HepG2 (cell line): Measurements from ENCODE around the gene MDM4. TPM values are rescaled to one million over a fixed set of nuclear protein-coding genes. Genes with fewer than 3 reads are reported as not detected.

ENCODE experiments used
- ATAC-seq: fragments of 200-7000 bp; cut with Tn5 transposase; 3 replicates; pipeline ENCODE4 v1.9.1; 2020; ENCODE audit warnings: mild to moderate bottlenecking, moderate library complexity
- BruUV-seq: library from RNA; stranded (reverse); fragments of 400-500 nt; replicated peaks from 2 replicates; lab custom pipeline; 2021; lab: Mats Ljungman, UMichigan
- CTCF ChIA-PET: fragments of 300-600 bp; formaldehyde crosslinking; extraction: SDS; loops from one replicate; lab custom pipeline; 2021; ENCODE audit warnings: low total read pairs, inconsistent platforms, low intra/inter-chr PET ratio; lab: Yijun Ruan, JAX
- POLR2A ChIA-PET: fragments of 350-600 bp; sonication (Branson Sonifier 250); formaldehyde crosslinking; loops from one replicate; lab custom pipeline; 2020; ENCODE audit warnings: antibody characterized with exemption, inconsistent platforms; lab: Yijun Ruan, JAX
- DNase-seq: peaks from one replicate; pipeline ENCODE4 v3.0.0-alpha.2; 2015; ENCODE audit warnings: low spot score
- FAIRE-seq: peaks from 3 replicates; lab custom pipeline; 2011; peaks lifted over from hg19 to GRCh38; lab: Jason Lieb, UNC
- H2AFZ ChIP-seq: one replicate; pipeline ENCODE4 v1.6.1; 2011; ENCODE audit warnings: low read length, inconsistent platforms
- H3K27ac ChIP-seq: fragments of 300-600 bp; 3 replicates; pipeline ENCODE4 v1.8.0; 2011; ENCODE audit warnings: mixed run types, mild to moderate bottlenecking, mixed read lengths, low read length, inconsistent platforms; ENCODE audit not compliant: insufficient read depth; ENCODE audit errors: extremely low read length
- H3K27me3 ChIP-seq, 2 experiments: fragments of 200-600 bp in 1 of 2; 2 replicates in 1 of 2; 3 replicates in 1 of 2; pipeline versions ENCODE4 v1.6.0 to v1.8.0; 2011; ENCODE audit warnings: low read length in 2 of 2, mild to moderate bottlenecking in 2 of 2, moderate library complexity in 2 of 2, inconsistent platforms in 1 of 2; ENCODE audit not compliant: insufficient read depth in 2 of 2, control insufficient read depth in 1 of 2
- H3K36me3 ChIP-seq, 2 experiments: fragments of 200-600 bp in 1 of 2; replicated peaks in 1 of 2; 2 replicates in 1 of 2; 3 replicates in 1 of 2; pipeline versions ENCODE4 v1.5.1 to v1.8.0; 2011; ENCODE audit warnings: low read length in 2 of 2, inconsistent platforms in 1 of 2; ENCODE audit not compliant: insufficient read depth in 2 of 2, control insufficient read depth in 1 of 2
- H3K4me1 ChIP-seq: 2 replicates; pipeline ENCODE4 v1.5.1; 2012; ENCODE audit warnings: low read length, inconsistent platforms; ENCODE audit not compliant: insufficient read depth
- H3K4me2 ChIP-seq: 2 replicates; pipeline ENCODE4 v1.6.0; 2011; ENCODE audit warnings: low read depth, low read length, inconsistent platforms
- H3K4me3 ChIP-seq, 3 experiments: fragments of 200-600 bp in 1 of 3; sonication (generic), shearing (Covaris generic) in 1 of 3; replicated peaks in 1 of 3; 2 replicates each; pipeline ENCODE4 v1.5.1; 2011 to 2016; ENCODE audit warnings: low read length in 3 of 3, inconsistent platforms in 2 of 3, low read depth in 2 of 3, mild to moderate bottlenecking in 2 of 3, control low read depth in 1 of 3, mixed read lengths in 1 of 3; ENCODE audit not compliant: insufficient read depth in 1 of 3
- H3K79me2 ChIP-seq: one replicate; pipeline ENCODE4 v1.6.1; 2011; ENCODE audit warnings: low read length, inconsistent platforms; ENCODE audit not compliant: insufficient read depth
- H3K9ac ChIP-seq: 2 replicates; pipeline ENCODE4 v1.6.0; 2011; ENCODE audit warnings: mild to moderate bottlenecking, low read depth, low read length, inconsistent platforms; ENCODE audit not compliant: insufficient read depth
- H3K9me3 ChIP-seq: 2 replicates; pipeline ENCODE4 v1.5.1; 2012; ENCODE audit warnings: mild to moderate bottlenecking, low read length
- H4K20me1 ChIP-seq: 2 replicates; pipeline ENCODE4 v1.6.0; 2011; ENCODE audit warnings: inconsistent platforms, mild to moderate bottlenecking, low read length, moderate library complexity; ENCODE audit not compliant: insufficient read depth
- KDM5B ChIP-seq: sonication (generic); formaldehyde crosslinking; IDR thresholded peaks from 2 replicates; pipeline ENCODE4 v1.4.0; 2020; ENCODE audit warnings: missing genetic modification reagents, mild to moderate bottlenecking, borderline replicate concordance
- MTF2 ChIP-seq: sonication (generic); formaldehyde crosslinking; IDR thresholded peaks from 2 replicates; pipeline ENCODE4 v1.5.0; 2020; ENCODE audit warnings: missing genetic modification reagents, borderline replicate concordance
- RXRA ChIP-seq: sonication (generic); formaldehyde crosslinking; IDR thresholded peaks from 2 replicates; pipeline ENCODE4 v1.5.1; 2020; ENCODE audit warnings: missing genetic modification reagents
- SPEN ChIP-seq: sonication (generic); formaldehyde crosslinking; IDR thresholded peaks from 2 replicates; pipeline ENCODE4 v1.5.1; 2020; ENCODE audit warnings: low read depth, mild to moderate bottlenecking, missing genetic modification reagents
- ZNF124 ChIP-seq: sonication (generic); formaldehyde crosslinking; IDR thresholded peaks from 2 replicates; pipeline ENCODE4 v1.4.0; 2020; ENCODE audit warnings: missing genetic modification reagents
- ZNF180 ChIP-seq: sonication (generic); formaldehyde crosslinking; IDR thresholded peaks from 2 replicates; pipeline ENCODE4 v1.4.0; 2020; ENCODE audit warnings: low read depth, missing genetic modification reagents, borderline replicate concordance
- ZNF30 ChIP-seq: sonication (generic); formaldehyde crosslinking; IDR thresholded peaks from 2 replicates; pipeline ENCODE4 v1.5.0; 2020; ENCODE audit warnings: mild to moderate bottlenecking, missing genetic modification reagents
- ZNF367 ChIP-seq: sonication (generic); formaldehyde crosslinking; IDR thresholded peaks from 2 replicates; pipeline ENCODE4 v1.4.0; 2020; ENCODE audit warnings: missing genetic modification reagents, borderline replicate concordance
- ZNF577 ChIP-seq: sonication (generic); formaldehyde crosslinking; IDR thresholded peaks from 2 replicates; pipeline ENCODE4 v1.4.0; 2020; ENCODE audit warnings: mild to moderate bottlenecking, low read depth, missing genetic modification reagents, borderline replicate concordance
- ZNF597 ChIP-seq: sonication (generic); formaldehyde crosslinking; IDR thresholded peaks from 2 replicates; pipeline ENCODE4 v1.5.0; 2020; ENCODE audit warnings: missing genetic modification reagents
- ZNF776 ChIP-seq: sonication (generic); formaldehyde crosslinking; IDR thresholded peaks from 2 replicates; pipeline ENCODE4 v1.4.0; 2020; ENCODE audit warnings: mild to moderate bottlenecking, missing genetic modification reagents
- WGBS: methylation state at CpG from one replicate; pipeline ENCODE4 v1.1.6; 2017; ENCODE audit warnings: low lambda C conversion rate; 5-methylcytosine and 5-hydroxymethylcytosine counted together
- in situ Hi-C: cut with HindIII; loops from 2 replicates; pipeline ENCODE4 v1.10.0; 2017; ENCODE audit warnings: low pct_unique_long_range_greater_than_20kb; ENCODE audit not compliant: extremely low pct_ligation_motif_present
- intact Hi-C: fragments of 100-400 bp; cut with micrococcal nuclease; formaldehyde crosslinking; loops from one replicate; pipeline ENCODE4 v1.10.0; 2022; ENCODE audit not compliant: unreplicated experiment
- polyA plus RNA-seq, 8 experiments: library from polyadenylated mRNA; depleted of rRNA in 3 of 8; stranded (reverse) in 7 of 8; unstranded in 1 of 8; fragments of >200 nt; fragmentation: Illumina TruSeq in 4 of 8; extraction: Trizol in 4 of 8; gene quantifications; 2 replicates each; pipeline versions ENCODE4 v1.2.1 to v1.2.3, GENCODE V29; 2011 to 2016; ENCODE audit warnings: low read depth in 4 of 8, missing spikeins in 1 of 8, mixed read lengths in 1 of 8; ENCODE audit not compliant: insufficient read depth in 1 of 8
- total RNA-seq, 5 experiments: library from RNA; depleted of rRNA; stranded (reverse); fragments of >200 nt; fragmentation: Illumina TruSeq; extraction: Trizol; gene quantifications; 2 replicates each; pipeline ENCODE4 v1.2.3, GENCODE V29; 2016; ENCODE audit warnings: low read depth in 1 of 5
- TF ChIP-seq, protein P1 (sequence below): sonication (generic); formaldehyde crosslinking; IDR thresholded peaks from 2 replicates; pipeline ENCODE4 v1.8.1; 2023; ENCODE audit warnings: missing genetic modification reagents, inconsistent platforms, borderline replicate concordance

MDM4 gene
- total and polyA plus RNA-seq, 2 of the 13 experiments (the other 11 are each of a cell fraction or from before 2014, with no cell fraction given): 14.9 to 19.0 TPM

- Histone ChIP-seq H3K79me2 (no peaks in the 10 kb centered on the region), H3K4me1 (no peaks in the 10 kb centered on the region), H3K27ac (no peak overlapping the region), H4K20me1 (no peaks in the 10 kb centered on the region), H3K27me3 (no peaks in the 10 kb centered on the region), H2AFZ (no peak overlapping the region), H3K36me3 (peaks cover 24 to 95% of the 10 kb centered on the region in 2 experiments), H3K4me3 (no peak overlapping the region), H3K4me2 (no peak overlapping the region), H3K9me3 (no peaks in the 10 kb centered on the region), H3K9ac (no peak overlapping the region)
- TF ChIP-seq KDM5B (CRISPR knock-in tag): no peak
- TF ChIP-seq ZNF180: no peak
- TF ChIP-seq ZNF776 (CRISPR knock-in tag): no peak
- TF ChIP-seq RXRA (CRISPR knock-in tag): no peak
- no peak for TF ChIP-seq ZNF577 (CRISPR knock-in tag)
- TF ChIP-seq ZNF124 (CRISPR knock-in tag): no peak
- WGBS: 93% methylated on average over 2 of the region's 2 CpGs
- CTCF ChIA-PET: no interaction called here
- no peak for DNase-seq
- FAIRE-seq: no peak
- ATAC-seq: no peak
- in situ Hi-C loops (no loop called here), intact Hi-C loops (no loop called here)
- no TSS peak for BruUV-seq
- POLR2A ChIA-PET: no interaction called here
These were observed 29.7 kb downstream of the MDM4 start for GRCh38 chr1:204545881-204546280.

GRCh38 chr1:204548265-204548664 lies 32.1 kb downstream of the MDM4 start:
- DNase-seq (no peak), FAIRE-seq (no peak), ATAC-seq (no peak)
- no peak overlapping the region for H3K27ac ChIP-seq
- no peaks in the 10 kb centered on the region for H4K20me1 ChIP-seq
- in situ Hi-C loops: no loop called here
- H3K4me1 ChIP-seq: no peaks in the 10 kb centered on the region
- no peaks in the 10 kb centered on the region for H3K9me3 ChIP-seq
- ChIA-PET CTCF (no interaction called here), POLR2A (no interaction called here)
- no peak overlapping the region for H3K4me3 ChIP-seq
- no peak overlapping the region for H3K4me2 ChIP-seq
- no TSS peak for BruUV-seq
- 96% methylated on average over 2 of the region's 2 CpGs for WGBS
- no peak overlapping the region for H3K9ac ChIP-seq
- no peaks in the 10 kb centered on the region for H3K27me3 ChIP-seq
- intact Hi-C loops: no loop called here
- TF ChIP-seq ZNF597 (CRISPR knock-in tag) (no peak), MTF2 (CRISPR knock-in tag) (no peak), SPEN (CRISPR knock-in tag) (no peak), ZNF30 (CRISPR knock-in tag) (no peak), ZNF367 (CRISPR knock-in tag) (no peak)
- TF ChIP-seq, protein P1, sequence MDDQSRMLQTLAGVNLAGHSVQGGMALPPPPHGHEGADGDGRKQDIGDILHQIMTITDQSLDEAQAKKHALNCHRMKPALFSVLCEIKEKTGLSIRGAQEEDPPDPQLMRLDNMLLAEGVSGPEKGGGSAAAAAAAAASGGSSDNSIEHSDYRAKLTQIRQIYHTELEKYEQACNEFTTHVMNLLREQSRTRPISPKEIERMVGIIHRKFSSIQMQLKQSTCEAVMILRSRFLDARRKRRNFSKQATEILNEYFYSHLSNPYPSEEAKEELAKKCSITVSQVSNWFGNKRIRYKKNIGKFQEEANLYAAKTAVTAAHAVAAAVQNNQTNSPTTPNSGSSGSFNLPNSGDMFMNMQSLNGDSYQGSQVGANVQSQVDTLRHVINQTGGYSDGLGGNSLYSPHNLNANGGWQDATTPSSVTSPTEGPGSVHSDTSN: no peak
- H3K36me3 ChIP-seq: peaks cover 18 to 80% of the 10 kb centered on the region in 2 experiments
- no peaks in the 10 kb centered on the region for H3K79me2 ChIP-seq
- no peak overlapping the region for H2AFZ ChIP-seq
